HepG2 (cell line): ENCODE results near the gene JMJD4. TPM values are rescaled to one million over a fixed set of nuclear protein-coding genes. Genes with fewer than 3 reads are reported as not detected.

Experiments
- ATAC-seq: fragments of 200-7000 bp; cut with Tn5 transposase; 3 replicates; pipeline ENCODE4 v1.9.1; 2020; ENCODE audit warnings: mild to moderate bottlenecking, moderate library complexity
- BruUV-seq: library from RNA; stranded (reverse); fragments of 400-500 nt; replicated peaks from 2 replicates; lab custom pipeline; 2021; lab: Mats Ljungman, UMichigan
- CTCF ChIA-PET: fragments of 300-600 bp; formaldehyde crosslinking; extraction: SDS; loops from one replicate; lab custom pipeline; 2021; ENCODE audit warnings: low total read pairs, inconsistent platforms, low intra/inter-chr PET ratio; lab: Yijun Ruan, JAX
- POLR2A ChIA-PET: fragments of 350-600 bp; sonication (Branson Sonifier 250); formaldehyde crosslinking; loops from one replicate; lab custom pipeline; 2020; ENCODE audit warnings: antibody characterized with exemption, inconsistent platforms; lab: Yijun Ruan, JAX
- DNase-seq: peaks from one replicate; pipeline ENCODE4 v3.0.0-alpha.2; 2015; ENCODE audit warnings: low spot score
- FAIRE-seq: peaks from 3 replicates; lab custom pipeline; 2011; peaks lifted over from hg19 to GRCh38; lab: Jason Lieb, UNC
- H2AFZ ChIP-seq: one replicate; pipeline ENCODE4 v1.6.1; 2011; ENCODE audit warnings: low read length, inconsistent platforms
- H3K27ac ChIP-seq: fragments of 300-600 bp; 3 replicates; pipeline ENCODE4 v1.8.0; 2011; ENCODE audit warnings: mixed run types, mild to moderate bottlenecking, mixed read lengths, low read length, inconsistent platforms; ENCODE audit not compliant: insufficient read depth; ENCODE audit errors: extremely low read length
- H3K27me3 ChIP-seq, 2 experiments: fragments of 200-600 bp in 1 of 2; 2 replicates in 1 of 2; 3 replicates in 1 of 2; pipeline versions ENCODE4 v1.6.0 to v1.8.0; 2011; ENCODE audit warnings: low read length in 2 of 2, mild to moderate bottlenecking in 2 of 2, moderate library complexity in 2 of 2, inconsistent platforms in 1 of 2; ENCODE audit not compliant: insufficient read depth in 2 of 2, control insufficient read depth in 1 of 2
- H3K36me3 ChIP-seq, 2 experiments: fragments of 200-600 bp in 1 of 2; replicated peaks in 1 of 2; 2 replicates in 1 of 2; 3 replicates in 1 of 2; pipeline versions ENCODE4 v1.5.1 to v1.8.0; 2011; ENCODE audit warnings: low read length in 2 of 2, inconsistent platforms in 1 of 2; ENCODE audit not compliant: insufficient read depth in 2 of 2, control insufficient read depth in 1 of 2
- H3K4me1 ChIP-seq: 2 replicates; pipeline ENCODE4 v1.5.1; 2012; ENCODE audit warnings: low read length, inconsistent platforms; ENCODE audit not compliant: insufficient read depth
- H3K4me2 ChIP-seq: 2 replicates; pipeline ENCODE4 v1.6.0; 2011; ENCODE audit warnings: low read depth, low read length, inconsistent platforms
- H3K4me3 ChIP-seq, 3 experiments: fragments of 200-600 bp in 1 of 3; sonication (generic), shearing (Covaris generic) in 1 of 3; replicated peaks in 1 of 3; 2 replicates each; pipeline ENCODE4 v1.5.1; 2011 to 2016; ENCODE audit warnings: low read length in 3 of 3, inconsistent platforms in 2 of 3, low read depth in 2 of 3, mild to moderate bottlenecking in 2 of 3, control low read depth in 1 of 3, mixed read lengths in 1 of 3; ENCODE audit not compliant: insufficient read depth in 1 of 3
- H3K79me2 ChIP-seq: one replicate; pipeline ENCODE4 v1.6.1; 2011; ENCODE audit warnings: low read length, inconsistent platforms; ENCODE audit not compliant: insufficient read depth
- H3K9ac ChIP-seq: 2 replicates; pipeline ENCODE4 v1.6.0; 2011; ENCODE audit warnings: mild to moderate bottlenecking, low read depth, low read length, inconsistent platforms; ENCODE audit not compliant: insufficient read depth
- H3K9me3 ChIP-seq: 2 replicates; pipeline ENCODE4 v1.5.1; 2012; ENCODE audit warnings: mild to moderate bottlenecking, low read length
- H4K20me1 ChIP-seq: 2 replicates; pipeline ENCODE4 v1.6.0; 2011; ENCODE audit warnings: inconsistent platforms, mild to moderate bottlenecking, low read length, moderate library complexity; ENCODE audit not compliant: insufficient read depth
- AGO2 ChIP-seq: fragments of 200-400 bp; formaldehyde crosslinking; optimal IDR thresholded peaks from 2 replicates; pipeline ENCODE3; 2017; ENCODE audit warnings: mild to moderate bottlenecking, low read depth, low read length, moderate library complexity
- PRDM4 ChIP-seq: sonication (generic); formaldehyde crosslinking; IDR thresholded peaks from 2 replicates; pipeline ENCODE4 v1.9.0; 2021; ENCODE audit warnings: missing genetic modification reagents, borderline replicate concordance
- ZNF546 ChIP-seq: sonication (generic); formaldehyde crosslinking; conservative IDR thresholded peaks from 2 replicates; pipeline ENCODE4 v1.8.1; 2023; ENCODE audit warnings: mild to moderate bottlenecking, missing genetic modification reagents
- WGBS: methylation state at CpG from one replicate; pipeline ENCODE4 v1.1.6; 2017; ENCODE audit warnings: low lambda C conversion rate; 5-methylcytosine and 5-hydroxymethylcytosine counted together
- in situ Hi-C: cut with HindIII; loops from 2 replicates; pipeline ENCODE4 v1.10.0; 2017; ENCODE audit warnings: low pct_unique_long_range_greater_than_20kb; ENCODE audit not compliant: extremely low pct_ligation_motif_present
- intact Hi-C: fragments of 100-400 bp; cut with micrococcal nuclease; formaldehyde crosslinking; loops from one replicate; pipeline ENCODE4 v1.10.0; 2022; ENCODE audit not compliant: unreplicated experiment
- polyA plus RNA-seq, 8 experiments: library from polyadenylated mRNA; depleted of rRNA in 3 of 8; stranded (reverse) in 7 of 8; unstranded in 1 of 8; fragments of >200 nt; fragmentation: Illumina TruSeq in 4 of 8; extraction: Trizol in 4 of 8; gene quantifications; 2 replicates each; pipeline versions ENCODE4 v1.2.1 to v1.2.3, GENCODE V29; 2011 to 2016; ENCODE audit warnings: low read depth in 4 of 8, missing spikeins in 1 of 8, mixed read lengths in 1 of 8; ENCODE audit not compliant: insufficient read depth in 1 of 8
- total RNA-seq, 5 experiments: library from RNA; depleted of rRNA; stranded (reverse); fragments of >200 nt; fragmentation: Illumina TruSeq; extraction: Trizol; gene quantifications; 2 replicates each; pipeline ENCODE4 v1.2.3, GENCODE V29; 2016; ENCODE audit warnings: low read depth in 1 of 5

The JMJD4 gene
- total and polyA plus RNA-seq, 2 of the 13 experiments (the other 11 are each of a cell fraction or from before 2014, with no cell fraction given), result 10.2 to 29.0 TPM

- Histone ChIP-seq H3K4me1 (peaks cover under 1% of the 10 kb centered on the region; the same call in 1 of the 2 replicates), H3K79me2 (no peaks in the 10 kb centered on the region), H4K20me1 (no peaks in the 10 kb centered on the region), H3K4me3 (no peak overlapping the region), H3K9ac (no peak overlapping the region), H3K9me3 (no peaks in the 10 kb centered on the region), H3K36me3 (peaks cover 0 to 4% of the 10 kb centered on the region in 2 experiments; a peak in 3 of 5 replicates), H2AFZ (no peak overlapping the region)
- WGBS, result 98% methylated on average over 4 of the region's 15 CpGs
- BruUV-seq, result no TSS peak
- no peak for DNase-seq
- TF ChIP-seq AGO2 (peak; percentile 43), ZNF546 (CRISPR knock-in tag) (no peak), PRDM4 (CRISPR knock-in tag) (no peak)
- TF ChIP-seq, all 625 proteins: peak for 1
- no peak for FAIRE-seq
- ChIA-PET CTCF (no interaction called here), POLR2A (no interaction called here)
- in situ Hi-C loops, result no loop called here
- no peak overlapping the region for H3K27ac ChIP-seq
- H3K4me2 ChIP-seq, result no peak overlapping the region
- ATAC-seq, result no peak
- intact Hi-C loops, result no loop called here
- H3K27me3 ChIP-seq, result peaks cover 1 to 9% of the 10 kb centered on the region in 2 experiments; a peak in 3 of 5 replicates
Measured at GRCh38 chr1:227781314-227781930, 46.3 kb upstream of the JMJD4 start.
